Measurements from ENCODE around the gene DNAH6. TPM values are rescaled to one million over a fixed set of nuclear protein-coding genes. Genes with fewer than 3 reads are reported as not detected.
"Not testable (repeated sequence)": the region's sequence is repeated elsewhere in the genome, so short reads cannot be mapped to it uniquely, and the experiment has no call there.

The DNAH6 gene
- total RNA-seq, 2 donors from 2014 or later: 0.69 to 1.6 TPM

- peak; percentile 97 for ATAC-seq (replicated peaks)
- Mint-ChIP-seq H3K4me1 (peaks cover 4% of the 10 kb centered on the region), H3K9me3 (peaks cover 4% of the 10 kb centered on the region), H3K4me3 (no peak overlapping the region), H3K27me3 (no peaks in the 10 kb centered on the region), H3K27ac (no peak overlapping the region), H3K36me3 (ENCODE audit: low read depth) (no peaks in the 10 kb centered on the region)
These were observed 225.0 kb downstream of the DNAH6 start for GRCh38 chr2:84741182-84741822.

DNA sequence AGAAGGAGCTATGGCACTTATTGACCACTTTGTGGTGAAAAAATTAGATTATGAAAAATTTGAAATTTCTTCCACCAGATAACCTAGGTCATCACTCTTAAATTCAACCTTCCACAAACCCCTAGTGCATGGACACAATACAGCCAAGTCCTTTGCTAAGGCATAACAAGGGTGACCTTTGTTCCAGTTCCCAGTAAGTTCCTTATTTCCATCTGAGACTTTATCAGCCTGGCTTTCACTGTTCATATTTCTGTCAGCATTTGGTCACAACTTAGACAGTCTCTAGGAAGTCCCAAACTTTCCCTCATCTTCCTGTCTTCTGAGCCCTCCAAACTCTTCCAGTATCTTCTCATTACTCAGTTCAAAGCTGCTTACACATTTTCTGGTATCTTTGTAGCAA is 232.0 kb downstream of the DNAH6 start:
- Mint-ChIP-seq H3K27me3 (no peaks in the 10 kb centered on the region), H3K4me1 (peaks cover 9% of the 10 kb centered on the region), H3K27ac (no peak overlapping the region), H3K36me3 (ENCODE audit: low read depth) (no peaks in the 10 kb centered on the region), H3K9me3 (peaks cover 4% of the 10 kb centered on the region), H3K4me3 (no peak overlapping the region)
- no peak for ATAC-seq (replicated peaks)

- ATAC-seq (replicated peaks): no peak
- H3K27me3 Mint-ChIP-seq: no peaks in the 10 kb centered on the region
- H3K4me3 Mint-ChIP-seq: no peak overlapping the region
- no peaks in the 10 kb centered on the region for H3K36me3 Mint-ChIP-seq (ENCODE audit: low read depth)
- peaks cover 9% of the 10 kb centered on the region for H3K4me1 Mint-ChIP-seq
- H3K27ac Mint-ChIP-seq: no peak overlapping the region
- peaks cover 4% of the 10 kb centered on the region for H3K9me3 Mint-ChIP-seq
These were observed 233.1 kb downstream of the DNAH6 start for GRCh38 chr2:84749442-84749841.

- no peak overlapping the region for H3K4me3 Mint-ChIP-seq
- H3K4me1 Mint-ChIP-seq: no peaks in the 10 kb centered on the region
- ATAC-seq (replicated peaks): no peak
- no peak overlapping the region for H3K27ac Mint-ChIP-seq
- H3K9me3 Mint-ChIP-seq: no peaks in the 10 kb centered on the region
- H3K36me3 Mint-ChIP-seq (ENCODE audit: low read depth): no peaks in the 10 kb centered on the region
- no peaks in the 10 kb centered on the region for H3K27me3 Mint-ChIP-seq
These were observed 238.8 kb downstream of the DNAH6 start for GRCh38 chr2:84755096-84755495.

GRCh38 chr2:84757648-84758047 is 241.3 kb downstream of the DNAH6 start:
- ATAC-seq (replicated peaks): no peak
- Mint-ChIP-seq H3K4me1 (no peaks in the 10 kb centered on the region), H3K27ac (no peak overlapping the region), H3K36me3 (ENCODE audit: low read depth) (no peaks in the 10 kb centered on the region), H3K9me3 (no peaks in the 10 kb centered on the region), H3K27me3 (no peaks in the 10 kb centered on the region), H3K4me3 (no peak overlapping the region)

- ATAC-seq (replicated peaks): no peak
These were observed 250.5 kb downstream of the DNAH6 start for GRCh38 chr2:84766791-84767190.

GRCh38 chr2:84768840-84769239 is 252.5 kb downstream of the DNAH6 start:
- H3K9me3 Mint-ChIP-seq: peaks cover 10% of the 10 kb centered on the region
- H3K4me3 Mint-ChIP-seq: no peak overlapping the region
- no peak for ATAC-seq (replicated peaks)
- no peaks in the 10 kb centered on the region for H3K27me3 Mint-ChIP-seq
- H3K36me3 Mint-ChIP-seq (ENCODE audit: low read depth): no peaks in the 10 kb centered on the region
- H3K4me1 Mint-ChIP-seq: no peaks in the 10 kb centered on the region
- H3K27ac Mint-ChIP-seq: no peak overlapping the region

More at GRCh38 chr2:84766791-84767190, 250.5 kb downstream of the DNAH6 start:
- H3K4me1 Mint-ChIP-seq: no peaks in the 10 kb centered on the region
- no peaks in the 10 kb centered on the region for H3K36me3 Mint-ChIP-seq (ENCODE audit: low read depth)
- H3K27me3 Mint-ChIP-seq: no peaks in the 10 kb centered on the region
- H3K27ac Mint-ChIP-seq: no peak overlapping the region
- H3K4me3 Mint-ChIP-seq: no peak overlapping the region
- H3K9me3 Mint-ChIP-seq: peaks cover 5% of the 10 kb centered on the region

DNA sequence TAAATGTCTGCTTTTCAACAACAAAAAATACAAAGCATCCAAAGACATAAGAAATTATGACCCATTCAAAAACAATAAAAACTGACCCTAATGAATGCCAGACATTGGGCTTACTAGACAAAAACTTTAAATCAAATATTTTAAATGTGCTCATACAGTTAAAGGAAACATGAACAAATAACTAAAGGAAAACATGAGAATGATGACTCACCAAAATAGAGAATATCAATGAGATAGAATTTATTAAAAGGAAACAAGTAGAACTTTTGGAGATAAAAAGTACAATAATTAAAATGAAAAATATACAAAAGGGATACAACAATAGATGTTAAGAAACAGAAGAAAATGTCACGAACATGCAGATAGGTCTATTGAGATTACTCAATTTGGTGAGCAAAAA is 254.0 kb downstream of the DNAH6 start:
- no peaks in the 10 kb centered on the region for H3K27me3 Mint-ChIP-seq
- H3K36me3 Mint-ChIP-seq (ENCODE audit: low read depth): no peaks in the 10 kb centered on the region
- H3K4me3 Mint-ChIP-seq: no peak overlapping the region
- H3K4me1 Mint-ChIP-seq: no peaks in the 10 kb centered on the region
- no peak for ATAC-seq (replicated peaks)
- no peak overlapping the region for H3K27ac Mint-ChIP-seq
- peaks cover 14% of the 10 kb centered on the region for H3K9me3 Mint-ChIP-seq

DNA sequence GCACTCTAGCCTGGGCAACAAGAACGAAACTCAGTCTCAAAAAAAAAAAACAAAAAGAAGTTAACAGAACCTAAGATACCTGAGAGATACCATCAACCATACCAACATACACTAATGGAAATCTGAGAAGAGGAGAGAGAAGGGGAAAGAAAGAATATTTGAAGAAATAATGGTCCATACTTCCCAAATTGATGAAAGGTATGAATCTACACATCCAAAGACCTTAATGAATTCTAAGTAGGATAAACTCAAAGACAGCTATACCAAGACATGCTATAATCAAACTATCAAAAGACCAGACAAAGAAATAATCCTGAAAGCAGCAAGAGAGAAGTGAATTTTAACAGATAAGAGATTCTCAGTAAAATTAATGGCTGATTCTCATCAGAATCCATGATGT is 255.0 kb downstream of the DNAH6 start:
- Mint-ChIP-seq H3K27ac (no peak overlapping the region), H3K4me1 (no peaks in the 10 kb centered on the region), H3K36me3 (ENCODE audit: low read depth) (no peaks in the 10 kb centered on the region), H3K4me3 (no peak overlapping the region), H3K9me3 (peaks cover 14% of the 10 kb centered on the region), H3K27me3 (no peaks in the 10 kb centered on the region)
- ATAC-seq (replicated peaks): no peak

DNA sequence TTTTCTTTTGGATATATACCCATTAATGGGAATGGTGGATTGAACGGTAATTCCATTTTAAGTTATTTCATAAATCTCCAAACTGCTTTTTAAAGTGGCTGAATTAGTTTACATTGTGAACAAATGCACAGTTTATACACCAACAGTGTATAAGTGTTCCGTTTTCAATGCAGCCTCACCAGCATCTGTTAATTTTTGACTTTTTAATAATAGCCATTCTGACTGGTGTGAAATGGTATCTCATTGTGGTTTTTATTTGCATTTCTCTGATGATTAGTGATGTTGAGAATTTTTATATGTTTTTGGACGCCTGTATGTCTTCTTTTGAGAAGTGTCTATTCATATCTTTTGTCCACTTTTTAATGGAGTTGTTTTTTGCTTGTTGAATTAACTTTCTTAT is 257.3 kb downstream of the DNAH6 start:
- not testable (repeated sequence) for ATAC-seq (replicated peaks); H3K4me1 Mint-ChIP-seq; H3K4me3 Mint-ChIP-seq

DNA sequence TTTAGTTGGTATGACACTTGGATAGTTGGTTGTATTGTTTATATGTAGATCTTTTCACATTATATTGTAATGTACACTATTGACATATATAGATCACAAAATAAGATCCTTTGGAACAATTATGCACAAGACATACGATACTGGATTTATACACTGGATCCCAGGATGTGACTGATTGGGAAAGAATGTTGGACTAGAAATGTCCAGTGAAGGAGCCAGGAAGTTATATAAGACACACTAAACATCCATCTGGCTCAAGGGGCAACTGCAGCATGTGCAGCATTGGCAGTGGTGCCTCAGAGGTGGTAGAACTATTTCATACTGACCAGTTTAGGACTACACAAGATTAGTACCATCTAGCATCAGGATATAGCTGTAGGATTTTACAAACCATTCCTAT is 259.7 kb downstream of the DNAH6 start:
- no peak for ATAC-seq (replicated peaks)
- Mint-ChIP-seq H3K4me3 (no peak overlapping the region), H3K27ac (no peak overlapping the region), H3K27me3 (no peaks in the 10 kb centered on the region), H3K9me3 (peaks cover 13% of the 10 kb centered on the region), H3K36me3 (ENCODE audit: low read depth) (no peaks in the 10 kb centered on the region), H3K4me1 (peaks cover 23% of the 10 kb centered on the region)

More for the DNA sequence above, 257.3 kb downstream of the DNAH6 start:
- H3K27me3 Mint-ChIP-seq; H3K36me3 Mint-ChIP-seq (ENCODE audit: low read depth); H3K27ac Mint-ChIP-seq: not testable (repeated sequence)
- peaks cover 14% of the 10 kb centered on the region for H3K9me3 Mint-ChIP-seq

DNA sequence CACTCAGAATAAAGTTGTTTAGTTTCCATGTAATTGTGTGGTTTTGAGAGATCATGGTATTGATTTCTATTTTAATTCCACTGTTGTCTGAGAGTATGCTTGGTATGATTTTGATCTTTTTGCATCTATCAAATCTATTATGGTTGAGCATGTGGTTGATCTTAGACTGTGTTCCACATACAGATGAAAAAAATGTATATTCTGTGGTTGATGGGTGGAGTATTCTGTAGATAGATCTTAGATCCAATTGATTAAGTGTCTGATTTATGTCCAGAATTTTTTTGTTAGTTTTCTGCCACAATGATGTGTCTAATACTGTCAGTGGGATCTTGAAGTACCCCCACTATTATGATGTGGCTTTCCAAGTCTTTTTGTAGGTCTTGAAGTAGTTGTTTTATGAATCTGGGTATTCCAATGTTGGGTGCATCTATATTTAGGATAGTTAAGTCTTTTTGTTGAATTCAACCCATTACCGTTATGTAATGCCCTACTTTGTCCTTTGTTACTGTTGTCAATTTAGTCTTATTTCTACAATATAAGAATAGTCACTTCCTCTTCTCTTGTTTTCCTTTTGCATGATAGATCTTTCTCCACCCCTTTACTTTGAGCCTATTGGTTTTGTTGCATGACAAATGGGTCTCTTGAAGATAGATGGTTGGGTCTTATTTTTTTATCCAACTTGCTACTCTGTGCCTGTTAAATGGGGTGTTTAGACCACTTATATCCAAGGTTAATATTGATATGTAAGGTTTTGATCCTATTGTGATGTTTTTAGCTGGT is 262.8 kb downstream of the DNAH6 start:
- Mint-ChIP-seq H3K36me3 (ENCODE audit: low read depth) (no peaks in the 10 kb centered on the region), H3K4me3 (peak overlapping the region; percentile 38), H3K27ac (peak overlapping the region; percentile 37), H3K4me1 (peaks cover 45% of the 10 kb centered on the region), H3K9me3 (peaks cover 8% of the 10 kb centered on the region), H3K27me3 (no peaks in the 10 kb centered on the region)
- ATAC-seq (replicated peaks): no peak

- Mint-ChIP-seq H3K27ac (peak overlapping the region; percentile 37), H3K27me3 (no peaks in the 10 kb centered on the region), H3K4me3 (peak overlapping the region; percentile 38), H3K4me1 (peaks cover 45% of the 10 kb centered on the region), H3K9me3 (peaks cover 7% of the 10 kb centered on the region), H3K36me3 (ENCODE audit: low read depth) (no peaks in the 10 kb centered on the region)
- no peak for ATAC-seq (replicated peaks)
These were observed 263.5 kb downstream of the DNAH6 start for GRCh38 chr2:84779781-84780180.

- peaks cover 4% of the 10 kb centered on the region for H3K9me3 Mint-ChIP-seq
- H3K27me3 Mint-ChIP-seq: no peaks in the 10 kb centered on the region
- H3K36me3 Mint-ChIP-seq (ENCODE audit: low read depth): no peaks in the 10 kb centered on the region
- H3K27ac Mint-ChIP-seq: peak overlapping the region; percentile 63
- ATAC-seq (replicated peaks): peak; percentile 96
- H3K4me3 Mint-ChIP-seq: peak overlapping the region; percentile 59
- H3K4me1 Mint-ChIP-seq: peaks cover 45% of the 10 kb centered on the region
These were observed 265.8 kb downstream of the DNAH6 start for GRCh38 chr2:84781942-84782716.

All from activated T-helper 17 cell treated with anti-CD3 and anti-CD28 coated beads, Interleukin-2, amount 50 U/mL, for 72 hours (primary cell).